WTC11 (cell line): Measurements from ENCODE around the gene RAB3GAP1. TPM values are rescaled to one million over a fixed set of nuclear protein-coding genes. Genes with fewer than 3 reads are reported as not detected.

Source experiments
- ATAC-seq: fragments of 200-7000 bp; cut with Tn5 transposase; 2 replicates; pipeline ENCODE4 v1.10.0; 2021; ENCODE audit warnings: mild to moderate bottlenecking, moderate library complexity
- CTCF ChIA-PET: fragments of 300-600 bp; sonication (Branson Sonifier 250); formaldehyde crosslinking; loops from one replicate; lab custom pipeline; 2021; ENCODE audit warnings: antibody characterized with exemption; lab: Charles Lee
- POLR2A ChIA-PET: fragments of 350-600 bp; sonication (Branson Sonifier 250); formaldehyde crosslinking; loops from one replicate; lab custom pipeline; 2021; ENCODE audit warnings: antibody characterized with exemption; lab: Charles Lee
- DNase-seq: peaks from one replicate; pipeline ENCODE4 v3.0.0; 2021; ENCODE audit warnings: low spot score
- H3K27ac Mint-ChIP-seq: 2 replicates; pipeline ENCODE4 v1.8.0; 2021; ENCODE audit warnings: mixed read lengths
- H3K27me3 Mint-ChIP-seq: 2 replicates; pipeline ENCODE4 v1.8.0; 2021; ENCODE audit warnings: low read depth, mild to moderate bottlenecking, moderate library complexity, mixed read lengths
- H3K36me3 Mint-ChIP-seq: 2 replicates; pipeline ENCODE4 v1.8.0; 2021; ENCODE audit warnings: mixed read lengths
- H3K4me1 Mint-ChIP-seq: 2 replicates; pipeline ENCODE4 v1.8.0; 2022; ENCODE audit warnings: mixed read lengths
- H3K4me3 Mint-ChIP-seq: 2 replicates; pipeline ENCODE4 v1.8.0; 2021; ENCODE audit warnings: mild to moderate bottlenecking, moderate library complexity, mixed read lengths
- H3K9me3 Mint-ChIP-seq: 2 replicates; pipeline ENCODE4 v1.8.0; 2021; ENCODE audit warnings: mixed read lengths
- ATF1 ChIP-seq: sonication (generic); formaldehyde crosslinking; IDR thresholded peaks from 2 replicates; pipeline ENCODE4 v1.8.1; 2023; ENCODE audit warnings: mild to moderate bottlenecking, moderate library complexity, missing genetic modification reagents
- CREM ChIP-seq: sonication (generic); formaldehyde crosslinking; IDR thresholded peaks from 2 replicates; pipeline ENCODE4 v1.8.1; 2022; ENCODE audit warnings: mild to moderate bottlenecking, missing genetic modification reagents, moderate library complexity
- ELF4 ChIP-seq: sonication (generic); formaldehyde crosslinking; IDR thresholded peaks from 2 replicates; pipeline ENCODE4 v1.8.1; 2022; ENCODE audit warnings: low read depth, mild to moderate bottlenecking, moderate library complexity, missing genetic modification reagents
- FOXP1 ChIP-seq: sonication (generic); formaldehyde crosslinking; IDR thresholded peaks from 2 replicates; pipeline ENCODE4 v1.8.0; 2022; ENCODE audit warnings: missing genetic modification reagents, mild to moderate bottlenecking, moderate library complexity, borderline replicate concordance
- NR1H2 ChIP-seq: sonication (generic); formaldehyde crosslinking; IDR thresholded peaks from 2 replicates; pipeline ENCODE4 v1.9.0; 2021; ENCODE audit warnings: mild to moderate bottlenecking, moderate library complexity, missing genetic modification reagents
- NR2C2 ChIP-seq: sonication (generic); formaldehyde crosslinking; IDR thresholded peaks from 2 replicates; pipeline ENCODE4 v1.8.0; 2022; ENCODE audit warnings: mild to moderate bottlenecking, missing genetic modification reagents
- RELA ChIP-seq: sonication (generic); formaldehyde crosslinking; IDR thresholded peaks from 2 replicates; pipeline ENCODE4 v1.8.1; 2022; ENCODE audit warnings: missing genetic modification reagents, mild to moderate bottlenecking, borderline replicate concordance
- RORB ChIP-seq: fragments of 250-450 bp; sonication (Bioruptor Pico); IDR thresholded peaks from 2 replicates; pipeline ENCODE4 v1.9.0; 2021; ENCODE audit warnings: mild to moderate bottlenecking
- TCF7 ChIP-seq: sonication (generic); formaldehyde crosslinking; IDR thresholded peaks from 2 replicates; pipeline ENCODE4 v1.8.0; 2022; ENCODE audit warnings: mild to moderate bottlenecking, low read depth, missing genetic modification reagents, moderate library complexity
- TEAD1 ChIP-seq: sonication (generic); formaldehyde crosslinking; IDR thresholded peaks from 2 replicates; pipeline ENCODE4 v1.8.0; 2022; ENCODE audit warnings: mild to moderate bottlenecking, missing genetic modification reagents
- ZBTB21 ChIP-seq: sonication (generic); formaldehyde crosslinking; IDR thresholded peaks from 2 replicates; pipeline ENCODE4 v1.8.1; 2023; ENCODE audit warnings: mild to moderate bottlenecking, missing genetic modification reagents, borderline replicate concordance
- ZNF219 ChIP-seq: sonication (generic); formaldehyde crosslinking; IDR thresholded peaks from 2 replicates; pipeline ENCODE4 v1.8.0; 2023; ENCODE audit warnings: missing genetic modification reagents, mild to moderate bottlenecking, borderline replicate concordance
- total RNA-seq: library from RNA; stranded (reverse); gene quantifications from 3 replicates; pipeline ENCODE4 v1.2.3, GENCODE V29; 2021
- TF ChIP-seq, protein P1 (sequence below): sonication (generic); formaldehyde crosslinking; IDR thresholded peaks from 2 replicates; pipeline ENCODE4 v1.8.1; 2022; ENCODE audit warnings: missing genetic modification reagents, borderline replicate concordance
- TF ChIP-seq, protein P2 (sequence below): sonication (generic); formaldehyde crosslinking; IDR thresholded peaks from 2 replicates; pipeline ENCODE4 v1.8.0; 2022; ENCODE audit warnings: mild to moderate bottlenecking, missing genetic modification reagents
- TF ChIP-seq, protein P3 (sequence below): sonication (generic); formaldehyde crosslinking; IDR thresholded peaks from 2 replicates; pipeline ENCODE4 v1.8.0; 2022; ENCODE audit warnings: mild to moderate bottlenecking, missing genetic modification reagents
- TF ChIP-seq, protein P4 (sequence below): sonication (generic); formaldehyde crosslinking; conservative IDR thresholded peaks from 2 replicates; pipeline ENCODE4 v1.8.1; 2023; ENCODE audit warnings: mild to moderate bottlenecking, low read depth, missing genetic modification reagents, moderate library complexity
- TF ChIP-seq, protein P5 (sequence below): sonication (generic); formaldehyde crosslinking; IDR thresholded peaks from 2 replicates; pipeline ENCODE4 v1.8.1; 2023; ENCODE audit warnings: mild to moderate bottlenecking, missing genetic modification reagents
- TF ChIP-seq, protein P6 (sequence below): fragments of 250-450 bp; sonication (Bioruptor Pico); conservative IDR thresholded peaks from 2 replicates; pipeline ENCODE4 v1.9.0; 2021; ENCODE audit warnings: mild to moderate bottlenecking
- TF ChIP-seq, protein P7 (sequence below): fragments of 200-600 bp; IDR thresholded peaks from 2 replicates; pipeline ENCODE4 v1.8.0; 2022; ENCODE audit warnings: antibody characterized with exemption
- TF ChIP-seq, protein P8 (sequence below): sonication (generic); formaldehyde crosslinking; IDR thresholded peaks from 2 replicates; pipeline ENCODE4 v1.8.0; 2022; ENCODE audit warnings: missing genetic modification reagents

RAB3GAP1 gene
- total RNA-seq, 1 experiment from 2014 or later: 27.6 TPM

DNA sequence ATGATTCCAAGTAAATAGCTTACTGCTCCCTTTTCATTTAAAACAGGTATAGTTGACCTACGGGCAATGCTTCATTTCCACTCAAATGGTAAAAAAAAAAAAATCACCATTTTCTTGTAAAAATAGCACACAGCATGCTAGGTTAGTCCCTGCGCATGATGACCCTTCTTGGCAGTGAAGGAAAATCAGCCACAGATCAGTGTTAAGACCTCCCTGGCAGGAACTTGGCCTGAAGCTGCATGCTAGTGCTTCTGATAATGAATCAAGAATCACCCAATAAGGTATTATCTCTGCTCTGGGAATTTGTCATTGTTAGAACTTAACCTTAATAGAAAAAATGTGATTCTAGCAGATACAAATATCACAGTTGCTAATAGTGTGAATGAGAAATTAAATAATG is 166.3 kb downstream of the RAB3GAP1 start:
- H3K4me1 Mint-ChIP-seq: peaks cover 1% of the 10 kb centered on the region
- ATAC-seq: no peak
- TF ChIP-seq, protein P1, sequence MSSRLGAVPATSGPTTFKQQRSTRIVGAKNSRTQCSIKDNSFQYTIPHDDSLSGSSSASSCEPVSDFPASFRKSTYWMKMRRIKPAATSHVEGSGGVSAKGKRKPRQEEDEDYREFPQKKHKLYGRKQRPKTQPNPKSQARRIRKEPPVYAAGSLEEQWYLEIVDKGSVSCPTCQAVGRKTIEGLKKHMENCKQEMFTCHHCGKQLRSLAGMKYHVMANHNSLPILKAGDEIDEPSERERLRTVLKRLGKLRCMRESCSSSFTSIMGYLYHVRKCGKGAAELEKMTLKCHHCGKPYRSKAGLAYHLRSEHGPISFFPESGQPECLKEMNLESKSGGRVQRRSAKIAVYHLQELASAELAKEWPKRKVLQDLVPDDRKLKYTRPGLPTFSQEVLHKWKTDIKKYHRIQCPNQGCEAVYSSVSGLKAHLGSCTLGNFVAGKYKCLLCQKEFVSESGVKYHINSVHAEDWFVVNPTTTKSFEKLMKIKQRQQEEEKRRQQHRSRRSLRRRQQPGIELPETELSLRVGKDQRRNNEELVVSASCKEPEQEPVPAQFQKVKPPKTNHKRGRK (CRISPR knock-in tag): no peak
- TF ChIP-seq, protein P2, sequence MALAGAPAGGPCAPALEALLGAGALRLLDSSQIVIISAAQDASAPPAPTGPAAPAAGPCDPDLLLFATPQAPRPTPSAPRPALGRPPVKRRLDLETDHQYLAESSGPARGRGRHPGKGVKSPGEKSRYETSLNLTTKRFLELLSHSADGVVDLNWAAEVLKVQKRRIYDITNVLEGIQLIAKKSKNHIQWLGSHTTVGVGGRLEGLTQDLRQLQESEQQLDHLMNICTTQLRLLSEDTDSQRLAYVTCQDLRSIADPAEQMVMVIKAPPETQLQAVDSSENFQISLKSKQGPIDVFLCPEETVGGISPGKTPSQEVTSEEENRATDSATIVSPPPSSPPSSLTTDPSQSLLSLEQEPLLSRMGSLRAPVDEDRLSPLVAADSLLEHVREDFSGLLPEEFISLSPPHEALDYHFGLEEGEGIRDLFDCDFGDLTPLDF (CRISPR knock-in tag): no peak
- TF ChIP-seq CREM: no peak
- TF ChIP-seq FOXP1 (CRISPR knock-in tag): no peak
- no peak for TF ChIP-seq ZNF219 (CRISPR knock-in tag)
- TF ChIP-seq, protein P3, sequence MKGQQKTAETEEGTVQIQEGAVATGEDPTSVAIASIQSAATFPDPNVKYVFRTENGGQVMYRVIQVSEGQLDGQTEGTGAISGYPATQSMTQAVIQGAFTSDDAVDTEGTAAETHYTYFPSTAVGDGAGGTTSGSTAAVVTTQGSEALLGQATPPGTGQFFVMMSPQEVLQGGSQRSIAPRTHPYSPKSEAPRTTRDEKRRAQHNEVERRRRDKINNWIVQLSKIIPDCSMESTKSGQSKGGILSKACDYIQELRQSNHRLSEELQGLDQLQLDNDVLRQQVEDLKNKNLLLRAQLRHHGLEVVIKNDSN (CRISPR knock-in tag): no peak
- TF ChIP-seq NR2C2 (CRISPR knock-in tag): no peak
- no peak for TF ChIP-seq ATF1 (CRISPR knock-in tag)
- no peak for TF ChIP-seq ZBTB21 (CRISPR knock-in tag)
- TF ChIP-seq, protein P4, sequence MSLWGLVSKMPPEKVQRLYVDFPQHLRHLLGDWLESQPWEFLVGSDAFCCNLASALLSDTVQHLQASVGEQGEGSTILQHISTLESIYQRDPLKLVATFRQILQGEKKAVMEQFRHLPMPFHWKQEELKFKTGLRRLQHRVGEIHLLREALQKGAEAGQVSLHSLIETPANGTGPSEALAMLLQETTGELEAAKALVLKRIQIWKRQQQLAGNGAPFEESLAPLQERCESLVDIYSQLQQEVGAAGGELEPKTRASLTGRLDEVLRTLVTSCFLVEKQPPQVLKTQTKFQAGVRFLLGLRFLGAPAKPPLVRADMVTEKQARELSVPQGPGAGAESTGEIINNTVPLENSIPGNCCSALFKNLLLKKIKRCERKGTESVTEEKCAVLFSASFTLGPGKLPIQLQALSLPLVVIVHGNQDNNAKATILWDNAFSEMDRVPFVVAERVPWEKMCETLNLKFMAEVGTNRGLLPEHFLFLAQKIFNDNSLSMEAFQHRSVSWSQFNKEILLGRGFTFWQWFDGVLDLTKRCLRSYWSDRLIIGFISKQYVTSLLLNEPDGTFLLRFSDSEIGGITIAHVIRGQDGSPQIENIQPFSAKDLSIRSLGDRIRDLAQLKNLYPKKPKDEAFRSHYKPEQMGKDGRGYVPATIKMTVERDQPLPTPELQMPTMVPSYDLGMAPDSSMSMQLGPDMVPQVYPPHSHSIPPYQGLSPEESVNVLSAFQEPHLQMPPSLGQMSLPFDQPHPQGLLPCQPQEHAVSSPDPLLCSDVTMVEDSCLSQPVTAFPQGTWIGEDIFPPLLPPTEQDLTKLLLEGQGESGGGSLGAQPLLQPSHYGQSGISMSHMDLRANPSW (CRISPR knock-in tag): no peak
- TF ChIP-seq, all 79 proteins: peak for 0
- Mint-ChIP-seq H3K4me3 (no peak overlapping the region), H3K27me3 (no peaks in the 10 kb centered on the region), H3K9me3 (peaks cover 3% of the 10 kb centered on the region; the same call in 1 of the 2 replicates), H3K36me3 (peaks cover 11% of the 10 kb centered on the region), H3K27ac (0 out of 2 replicates have a peak overlapping the region, but pooled peaks have one; percentile 13)
- DNase-seq: no peak
- ChIA-PET POLR2A (no interaction called here), CTCF (no interaction called here)

DNA sequence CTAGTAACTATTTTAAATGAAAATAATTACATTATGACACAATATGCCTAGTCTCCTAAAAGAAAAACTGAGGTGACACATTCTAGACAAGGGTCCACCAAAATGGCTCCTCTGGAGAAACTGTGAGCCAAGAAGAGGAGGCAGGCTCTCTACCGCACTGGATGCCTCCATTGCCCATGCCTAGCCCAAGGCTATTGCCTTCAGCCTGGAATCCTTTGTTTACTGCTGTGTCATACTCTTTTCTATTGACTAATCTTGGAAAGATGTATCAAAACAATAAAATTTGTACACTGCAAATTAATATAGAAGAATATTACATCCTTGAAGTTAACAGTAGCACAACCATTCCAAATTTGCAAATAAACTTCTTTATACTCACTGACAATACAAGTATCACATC is 167.1 kb downstream of the RAB3GAP1 start:
- POLR2A ChIA-PET: no interaction called here
- ATAC-seq (no peak), DNase-seq (no peak)
- CTCF ChIA-PET: no interaction called here
- H3K4me1 Mint-ChIP-seq: no peaks in the 10 kb centered on the region
- peaks cover 11% of the 10 kb centered on the region for H3K36me3 Mint-ChIP-seq
- H3K9me3 Mint-ChIP-seq: peaks cover 2% of the 10 kb centered on the region; the same call in 1 of the 2 replicates
- H3K27ac Mint-ChIP-seq: no peak overlapping the region
- no peak overlapping the region for H3K4me3 Mint-ChIP-seq
- H3K27me3 Mint-ChIP-seq: no peaks in the 10 kb centered on the region
- TF ChIP-seq, protein P5, sequence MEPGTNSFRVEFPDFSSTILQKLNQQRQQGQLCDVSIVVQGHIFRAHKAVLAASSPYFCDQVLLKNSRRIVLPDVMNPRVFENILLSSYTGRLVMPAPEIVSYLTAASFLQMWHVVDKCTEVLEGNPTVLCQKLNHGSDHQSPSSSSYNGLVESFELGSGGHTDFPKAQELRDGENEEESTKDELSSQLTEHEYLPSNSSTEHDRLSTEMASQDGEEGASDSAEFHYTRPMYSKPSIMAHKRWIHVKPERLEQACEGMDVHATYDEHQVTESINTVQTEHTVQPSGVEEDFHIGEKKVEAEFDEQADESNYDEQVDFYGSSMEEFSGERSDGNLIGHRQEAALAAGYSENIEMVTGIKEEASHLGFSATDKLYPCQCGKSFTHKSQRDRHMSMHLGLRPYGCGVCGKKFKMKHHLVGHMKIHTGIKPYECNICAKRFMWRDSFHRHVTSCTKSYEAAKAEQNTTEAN (CRISPR knock-in tag): no peak
- TF ChIP-seq, protein P6, sequence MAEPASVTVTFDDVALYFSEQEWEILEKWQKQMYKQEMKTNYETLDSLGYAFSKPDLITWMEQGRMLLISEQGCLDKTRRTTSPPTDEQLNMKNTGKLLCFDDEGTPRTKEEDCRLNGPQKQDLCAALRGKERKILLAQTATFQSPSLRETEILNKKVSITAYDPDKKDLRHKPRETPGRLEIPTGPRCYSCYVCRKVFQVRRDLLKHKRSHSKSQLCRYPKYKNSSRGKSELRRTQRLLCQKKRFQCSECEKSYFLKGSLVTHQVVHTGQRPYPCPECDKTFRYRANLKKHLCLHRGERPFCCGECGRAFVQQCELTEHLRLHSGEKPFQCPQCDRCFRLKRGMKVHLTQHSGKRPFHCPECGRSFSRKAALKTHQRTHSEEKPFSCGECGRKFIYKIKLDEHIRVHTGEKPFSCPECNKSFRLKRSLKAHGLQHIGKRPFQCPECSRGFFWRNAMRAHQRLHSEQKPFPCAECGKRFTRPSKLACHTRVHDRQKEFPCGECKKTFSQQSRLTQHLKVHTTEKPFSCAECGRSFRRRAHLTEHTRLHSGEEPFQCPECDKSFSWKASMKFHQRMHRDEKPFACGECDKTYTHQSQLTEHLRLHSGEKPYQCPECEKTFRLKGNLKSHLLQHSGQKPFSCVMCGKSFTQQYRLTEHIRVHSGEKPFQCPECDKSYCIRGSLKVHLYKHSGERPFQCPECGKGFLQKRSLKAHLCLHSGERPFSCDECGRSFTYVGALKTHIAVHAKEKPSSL: no peak
- TF ChIP-seq RELA (CRISPR knock-in tag) (no peak), ELF4 (no peak), TEAD1 (CRISPR knock-in tag) (no peak), RORB (CRISPR knock-in tag) (no peak), NR1H2 (no peak), TCF7 (CRISPR knock-in tag) (no peak), NR2C2 (CRISPR knock-in tag) (no peak)
- TF ChIP-seq, protein P7, sequence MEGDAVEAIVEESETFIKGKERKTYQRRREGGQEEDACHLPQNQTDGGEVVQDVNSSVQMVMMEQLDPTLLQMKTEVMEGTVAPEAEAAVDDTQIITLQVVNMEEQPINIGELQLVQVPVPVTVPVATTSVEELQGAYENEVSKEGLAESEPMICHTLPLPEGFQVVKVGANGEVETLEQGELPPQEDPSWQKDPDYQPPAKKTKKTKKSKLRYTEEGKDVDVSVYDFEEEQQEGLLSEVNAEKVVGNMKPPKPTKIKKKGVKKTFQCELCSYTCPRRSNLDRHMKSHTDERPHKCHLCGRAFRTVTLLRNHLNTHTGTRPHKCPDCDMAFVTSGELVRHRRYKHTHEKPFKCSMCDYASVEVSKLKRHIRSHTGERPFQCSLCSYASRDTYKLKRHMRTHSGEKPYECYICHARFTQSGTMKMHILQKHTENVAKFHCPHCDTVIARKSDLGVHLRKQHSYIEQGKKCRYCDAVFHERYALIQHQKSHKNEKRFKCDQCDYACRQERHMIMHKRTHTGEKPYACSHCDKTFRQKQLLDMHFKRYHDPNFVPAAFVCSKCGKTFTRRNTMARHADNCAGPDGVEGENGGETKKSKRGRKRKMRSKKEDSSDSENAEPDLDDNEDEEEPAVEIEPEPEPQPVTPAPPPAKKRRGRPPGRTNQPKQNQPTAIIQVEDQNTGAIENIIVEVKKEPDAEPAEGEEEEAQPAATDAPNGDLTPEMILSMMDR: no peak
- TF ChIP-seq, protein P8, sequence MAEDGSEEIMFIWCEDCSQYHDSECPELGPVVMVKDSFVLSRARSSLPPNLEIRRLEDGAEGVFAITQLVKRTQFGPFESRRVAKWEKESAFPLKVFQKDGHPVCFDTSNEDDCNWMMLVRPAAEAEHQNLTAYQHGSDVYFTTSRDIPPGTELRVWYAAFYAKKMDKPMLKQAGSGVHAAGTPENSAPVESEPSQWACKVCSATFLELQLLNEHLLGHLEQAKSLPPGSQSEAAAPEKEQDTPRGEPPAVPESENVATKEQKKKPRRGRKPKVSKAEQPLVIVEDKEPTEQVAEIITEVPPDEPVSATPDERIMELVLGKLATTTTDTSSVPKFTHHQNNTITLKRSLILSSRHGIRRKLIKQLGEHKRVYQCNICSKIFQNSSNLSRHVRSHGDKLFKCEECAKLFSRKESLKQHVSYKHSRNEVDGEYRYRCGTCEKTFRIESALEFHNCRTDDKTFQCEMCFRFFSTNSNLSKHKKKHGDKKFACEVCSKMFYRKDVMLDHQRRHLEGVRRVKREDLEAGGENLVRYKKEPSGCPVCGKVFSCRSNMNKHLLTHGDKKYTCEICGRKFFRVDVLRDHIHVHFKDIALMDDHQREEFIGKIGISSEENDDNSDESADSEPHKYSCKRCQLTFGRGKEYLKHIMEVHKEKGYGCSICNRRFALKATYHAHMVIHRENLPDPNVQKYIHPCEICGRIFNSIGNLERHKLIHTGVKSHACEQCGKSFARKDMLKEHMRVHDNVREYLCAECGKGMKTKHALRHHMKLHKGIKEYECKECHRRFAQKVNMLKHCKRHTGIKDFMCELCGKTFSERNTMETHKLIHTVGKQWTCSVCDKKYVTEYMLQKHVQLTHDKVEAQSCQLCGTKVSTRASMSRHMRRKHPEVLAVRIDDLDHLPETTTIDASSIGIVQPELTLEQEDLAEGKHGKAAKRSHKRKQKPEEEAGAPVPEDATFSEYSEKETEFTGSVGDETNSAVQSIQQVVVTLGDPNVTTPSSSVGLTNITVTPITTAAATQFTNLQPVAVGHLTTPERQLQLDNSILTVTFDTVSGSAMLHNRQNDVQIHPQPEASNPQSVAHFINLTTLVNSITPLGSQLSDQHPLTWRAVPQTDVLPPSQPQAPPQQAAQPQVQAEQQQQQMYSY: no peak
